ENCODE results near the gene GPAT3. TPM values are rescaled to one million over a fixed set of nuclear protein-coding genes. Genes with fewer than 3 reads are reported as not detected.

GPAT3 gene
- total RNA-seq, 3 donors from 2014 or later = 16.7 to 43.3 (median 26.4) TPM

GRCh38 chr4:83591056-83591455, 55.1 kb downstream of the GPAT3 start:
- H3K36me3 ChIP-seq (ENCODE audit: low read depth) = no peaks in the 10 kb centered on the region
- intact Hi-C loops (cut with DNase I, micrococcal nuclease) = no loop called here

GRCh38 chr4:83591730-83592129, 55.8 kb downstream of the GPAT3 start:
- no peak for TF ChIP-seq CTCF (IDR thresholded peaks at IDR 0.05)
- Histone ChIP-seq H3K4me1 (ENCODE audit: low read depth) (no peaks in the 10 kb centered on the region), H3K36me3 (ENCODE audit: low read depth) (no peaks in the 10 kb centered on the region), H3K4me3 (no peak overlapping the region), H3K9me3 (no peaks in the 10 kb centered on the region)
- ATAC-seq (no peak), DNase-seq (no peak)
- intact Hi-C loops (cut with DNase I, micrococcal nuclease) = no loop called here

More at GRCh38 chr4:83591056-83591455, 55.1 kb downstream of the GPAT3 start:
- no peak for ATAC-seq
- no peaks in the 10 kb centered on the region for H3K4me1 ChIP-seq (ENCODE audit: low read depth)
- no peaks in the 10 kb centered on the region for H3K9me3 ChIP-seq
- TF ChIP-seq CTCF (IDR thresholded peaks at IDR 0.05) = no peak
- DNase-seq = no peak
- no peak overlapping the region for H3K4me3 ChIP-seq

DNA sequence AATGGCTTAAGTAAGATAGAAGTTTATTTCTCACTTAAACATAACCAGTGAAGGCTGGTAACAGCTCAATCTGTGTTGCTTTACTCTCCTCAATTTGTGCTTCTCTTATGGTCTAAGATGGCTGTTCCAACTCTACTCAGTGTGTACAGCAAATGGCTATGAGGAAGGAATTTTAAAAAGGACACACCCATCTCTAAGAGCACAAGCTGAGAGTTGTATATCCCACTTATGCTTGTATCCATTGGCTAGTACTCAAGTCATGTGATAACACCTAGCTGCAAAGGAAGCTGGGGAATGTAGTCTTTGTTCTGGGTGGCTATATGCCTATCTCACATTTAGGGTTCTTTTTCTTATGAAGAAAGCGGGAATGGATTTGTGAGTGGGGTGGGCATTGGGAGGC, 63.3 kb downstream of the GPAT3 start:
- DNase-seq = no peak
- intact Hi-C loops (cut with DNase I, micrococcal nuclease) = no loop called here
- no peak overlapping the region for H3K4me3 ChIP-seq
- peak; percentile 98 for ATAC-seq
- no peaks in the 10 kb centered on the region for H3K36me3 ChIP-seq (ENCODE audit: low read depth)
- peaks cover 7% of the 10 kb centered on the region for H3K4me1 ChIP-seq (ENCODE audit: low read depth)
- no peaks in the 10 kb centered on the region for H3K9me3 ChIP-seq
- no peak for TF ChIP-seq CTCF (IDR thresholded peaks at IDR 0.05)

GRCh38 chr4:83603129-83603528, 67.2 kb downstream of the GPAT3 start:
- intact Hi-C loops (cut with DNase I, micrococcal nuclease) = no loop called here
- H3K4me1 ChIP-seq (ENCODE audit: low read depth) = peaks cover 29% of the 10 kb centered on the region
- H3K36me3 ChIP-seq (ENCODE audit: low read depth) = no peaks in the 10 kb centered on the region
- no peak for DNase-seq
- H3K4me3 ChIP-seq = no peak overlapping the region
- no peaks in the 10 kb centered on the region for H3K9me3 ChIP-seq
- no peak for ATAC-seq
- TF ChIP-seq CTCF (IDR thresholded peaks at IDR 0.05) = no peak

GRCh38 chr4:83604321-83604720, 68.4 kb downstream of the GPAT3 start:
- intact Hi-C loops (cut with DNase I, micrococcal nuclease) = no loop called here
- DNase-seq = no peak
- no peaks in the 10 kb centered on the region for H3K36me3 ChIP-seq (ENCODE audit: low read depth)
- no peak for TF ChIP-seq CTCF (IDR thresholded peaks at IDR 0.05)
- H3K4me3 ChIP-seq = no peak overlapping the region
- H3K4me1 ChIP-seq (ENCODE audit: low read depth) = peaks cover 29% of the 10 kb centered on the region
- H3K9me3 ChIP-seq = no peaks in the 10 kb centered on the region
- no peak for ATAC-seq

GRCh38 chr4:83605210-83605609, 69.3 kb downstream of the GPAT3 start:
- TF ChIP-seq CTCF (IDR thresholded peaks at IDR 0.05) = no peak
- H3K4me3 ChIP-seq = no peak overlapping the region
- no peaks in the 10 kb centered on the region for H3K36me3 ChIP-seq (ENCODE audit: low read depth)
- H3K4me1 ChIP-seq (ENCODE audit: low read depth) = peaks cover 29% of the 10 kb centered on the region
- no peak for DNase-seq
- H3K9me3 ChIP-seq = no peaks in the 10 kb centered on the region
- no peak for ATAC-seq
- intact Hi-C loops (cut with DNase I, micrococcal nuclease) = no loop called here
